Measurements from ENCODE around the gene ZNF532.
"Not testable (repeated sequence)": the region's sequence is repeated elsewhere in the genome, so short reads cannot be mapped to it uniquely, and the experiment has no call there.

The ZNF532 gene

DNA sequence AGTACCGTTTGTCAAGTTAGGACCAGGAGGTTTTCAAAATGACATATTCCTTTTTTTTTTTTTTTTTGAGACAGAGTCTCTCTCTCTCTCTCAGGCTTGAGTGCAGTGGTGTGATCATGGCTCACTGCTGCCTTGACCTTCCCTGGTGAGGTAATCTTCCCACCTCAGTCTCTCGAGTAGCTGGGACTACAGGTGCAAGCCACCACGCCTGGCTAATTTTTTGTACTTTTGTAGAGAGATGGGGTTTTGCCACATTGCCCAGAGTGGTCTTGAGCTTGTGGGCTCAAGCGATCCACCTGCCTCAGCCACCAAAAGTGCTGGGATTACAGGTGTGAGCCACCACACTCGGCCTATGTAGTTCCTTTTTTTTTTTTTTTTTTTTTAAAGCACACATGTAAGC lies 147.1 kb downstream of the ZNF532 start:
- DNase-seq: no peak

DNA sequence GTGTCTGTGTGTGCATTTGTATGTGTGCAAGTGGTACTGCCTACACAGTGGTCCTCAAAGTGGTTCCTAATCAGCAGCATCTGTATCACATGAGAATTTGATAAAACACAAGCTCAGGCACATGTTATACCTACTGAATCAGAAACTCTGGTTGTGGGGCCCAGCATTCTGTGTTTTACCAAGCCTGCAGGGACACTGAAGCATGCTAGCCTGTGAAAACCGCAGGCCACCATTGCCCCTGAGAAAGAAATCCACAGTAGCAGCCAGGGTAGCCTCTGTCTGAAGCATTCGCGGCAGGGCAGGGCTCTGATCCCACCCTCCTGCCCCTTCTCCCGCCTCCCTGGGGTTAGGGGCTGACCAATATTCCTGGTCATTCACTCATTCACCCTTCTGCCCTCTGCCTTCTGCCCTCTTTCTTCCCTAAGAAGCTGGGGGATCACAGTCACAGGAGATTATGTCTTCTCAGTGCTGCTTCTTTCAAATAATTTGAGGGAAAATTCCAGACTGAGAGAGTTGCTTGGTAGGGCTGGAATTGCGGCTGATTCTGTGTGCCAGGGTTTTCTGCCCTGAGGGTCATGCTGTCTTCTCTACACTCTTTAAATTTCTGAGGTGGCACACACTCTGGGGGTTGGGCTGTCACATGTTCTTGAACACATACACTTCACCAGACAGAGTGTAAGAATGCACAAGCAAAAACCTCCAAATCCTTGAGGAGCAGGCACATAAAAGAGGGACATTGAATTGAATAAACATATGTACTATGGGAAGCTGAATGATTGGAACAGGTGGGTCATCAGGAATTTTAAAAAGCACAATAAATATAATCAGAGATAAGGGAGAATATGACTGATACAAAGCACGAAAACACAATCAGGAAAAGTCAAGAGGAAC lies 148.4 kb downstream of the ZNF532 start:
- DNase-seq: no peak

DNA sequence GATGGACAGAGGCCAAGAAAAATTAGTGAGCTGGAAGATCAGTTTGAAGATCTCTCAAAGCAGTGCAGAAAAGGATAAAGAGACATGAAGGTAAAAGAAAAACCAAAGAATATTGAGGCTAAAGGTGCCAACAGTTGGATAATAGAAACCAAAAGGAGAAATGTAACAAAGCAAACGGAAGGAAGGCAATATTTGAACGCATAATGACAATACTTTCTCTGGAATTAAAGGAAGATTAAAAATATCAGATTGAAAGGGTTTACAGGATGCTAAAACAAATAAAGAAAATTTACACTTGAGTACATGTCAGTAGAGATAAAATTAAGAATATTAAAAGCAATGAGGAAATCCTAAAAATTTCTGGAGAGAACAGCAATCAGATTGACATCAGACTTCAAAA lies 149.1 kb downstream of the ZNF532 start:
- no peak for DNase-seq

DNA sequence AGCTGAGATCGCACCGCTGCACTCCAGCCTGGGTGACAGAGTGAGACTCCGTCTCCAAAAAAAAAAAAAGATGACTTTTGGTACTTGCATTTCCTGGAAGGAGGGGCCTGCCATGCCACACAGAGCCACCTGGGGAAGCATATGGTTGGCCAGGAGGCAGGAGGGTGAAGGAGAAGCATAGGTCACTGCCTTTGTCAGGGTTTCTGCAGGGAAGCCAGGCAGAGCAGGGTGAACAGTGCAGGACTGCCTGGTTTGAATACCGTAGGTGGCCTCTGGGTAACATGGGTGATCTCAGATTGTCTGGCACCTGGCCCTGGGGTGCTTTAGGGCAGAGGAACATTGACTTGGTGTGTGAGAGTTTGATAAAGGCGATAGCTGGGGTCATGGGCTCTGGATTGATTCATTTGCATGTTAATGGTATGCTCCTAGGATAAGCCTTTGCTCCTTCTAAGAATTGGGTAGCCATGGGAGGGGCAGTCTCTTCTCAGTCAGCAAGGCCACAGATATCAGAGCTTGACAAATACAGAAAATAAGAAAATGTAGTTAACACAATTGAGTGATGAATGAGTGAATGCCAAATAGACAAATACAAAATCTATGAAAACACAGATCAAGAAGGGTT lies 151.0 kb downstream of the ZNF532 start:
- DNase-seq: no peak

DNA sequence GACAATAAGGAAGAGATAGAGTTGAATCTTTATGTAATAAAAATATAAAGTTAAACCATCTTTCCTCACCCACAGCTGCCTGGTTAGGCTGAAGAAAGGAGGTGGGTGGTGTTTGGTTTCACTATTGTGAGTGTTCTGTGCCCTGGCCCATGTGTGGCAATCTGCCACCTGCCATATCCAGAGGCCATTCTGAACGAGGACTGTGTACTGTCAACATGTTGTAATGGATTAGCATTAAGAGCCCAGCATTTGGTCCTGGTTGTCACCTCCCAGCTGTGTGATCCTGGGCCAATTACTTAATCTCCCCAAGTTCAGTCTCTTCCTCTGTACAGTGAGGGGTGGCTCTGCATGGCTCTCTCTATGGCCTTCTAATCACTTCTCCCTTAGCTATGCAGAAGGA lies 156.8 kb downstream of the ZNF532 start:
- no peak for DNase-seq

DNA sequence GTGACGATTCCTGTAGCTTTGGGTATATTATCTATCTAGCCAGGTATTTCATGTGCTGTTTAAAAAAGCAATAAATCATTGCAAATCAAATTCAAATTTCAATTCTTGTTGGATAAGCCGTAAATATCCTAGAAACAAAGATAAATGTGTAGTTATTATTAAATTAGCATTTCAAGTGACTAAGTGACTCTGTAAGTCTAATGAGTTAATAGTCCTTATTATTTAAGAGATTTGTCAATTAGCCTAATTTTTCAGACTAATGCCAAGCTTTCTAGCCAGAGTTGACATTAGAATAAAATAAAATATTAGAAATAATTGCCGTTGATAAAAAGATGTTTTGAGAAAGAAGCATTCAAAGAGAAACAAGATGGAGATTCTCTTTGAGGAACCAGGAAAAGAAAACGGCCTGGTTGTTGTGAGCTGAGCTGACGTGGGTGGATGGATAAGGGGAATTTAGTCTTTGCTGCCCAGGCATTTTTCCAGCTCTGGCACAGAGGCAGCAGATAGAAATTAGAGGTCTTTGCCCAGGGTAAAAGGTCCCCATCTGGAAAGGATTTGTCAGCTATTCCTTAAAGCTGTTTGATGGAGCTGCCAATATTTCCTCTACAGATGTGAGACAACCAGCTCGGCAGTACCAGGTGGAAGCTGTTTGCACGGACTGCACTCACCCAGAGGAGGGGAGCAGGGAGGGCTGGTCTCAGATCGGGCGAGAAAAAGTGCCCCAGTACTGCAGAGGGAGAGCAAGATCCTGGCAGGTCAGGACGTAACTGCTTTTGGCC lies 157.7 kb downstream of the ZNF532 start:
- DNase-seq: no peak

DNA sequence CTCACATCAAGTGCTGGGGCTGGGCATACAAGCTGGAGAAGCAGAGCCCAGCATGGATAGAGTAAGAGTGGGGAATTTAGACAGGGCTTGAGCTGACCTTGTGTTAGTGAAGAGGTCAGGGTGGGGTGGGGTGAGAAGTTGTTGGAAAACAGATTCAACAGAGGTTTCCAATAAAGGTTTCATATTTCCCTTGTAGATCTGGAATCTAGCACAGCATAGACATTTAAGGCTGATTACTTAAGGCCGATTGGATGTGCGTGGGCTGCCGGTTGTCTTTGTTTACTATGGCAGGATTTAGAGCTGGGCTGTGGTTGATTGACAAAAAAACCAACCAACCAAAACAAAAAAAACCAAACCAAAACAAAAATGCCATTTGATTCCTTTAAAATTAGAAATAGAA lies 160.2 kb downstream of the ZNF532 start:
- no peak for DNase-seq

DNA sequence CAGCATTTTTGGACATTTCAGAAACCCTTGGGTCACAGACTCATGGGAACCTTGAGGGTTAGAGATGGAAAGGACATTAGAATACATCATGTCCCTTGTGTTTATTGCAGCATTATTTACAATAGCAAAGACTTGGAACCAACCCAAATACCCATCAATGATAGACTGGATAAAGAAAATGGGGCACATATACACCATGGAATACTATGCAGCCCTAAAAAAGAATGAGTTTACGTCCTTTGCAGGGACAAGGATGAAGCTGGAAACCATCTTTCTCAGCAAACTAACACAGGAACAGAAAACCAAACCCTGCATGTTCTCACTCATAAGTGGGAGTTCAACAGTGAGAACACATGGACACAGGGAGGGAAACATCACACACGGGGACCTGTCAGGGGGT lies 160.9 kb downstream of the ZNF532 start:
- not testable (repeated sequence) for DNase-seq

DNA sequence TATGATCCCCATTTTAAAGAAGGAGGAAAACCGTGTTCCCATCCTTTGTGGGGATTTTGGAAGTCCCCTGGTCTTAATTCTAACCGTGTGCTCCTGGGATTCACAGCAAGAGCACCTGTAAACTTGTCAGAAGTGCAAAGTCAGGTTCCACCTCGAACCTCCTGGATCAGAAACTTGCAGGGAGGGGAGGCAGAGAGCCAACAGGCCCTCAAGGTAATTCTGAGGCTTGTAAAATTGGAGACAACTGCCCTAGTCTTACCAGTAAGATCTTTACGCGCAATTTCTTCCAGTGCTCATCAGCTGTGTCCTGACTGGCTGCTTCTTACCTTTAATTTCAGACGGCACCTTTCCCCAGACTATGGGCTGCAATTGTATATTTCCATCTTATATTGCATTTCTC lies 161.7 kb downstream of the ZNF532 start:
- DNase-seq: no peak

DNA sequence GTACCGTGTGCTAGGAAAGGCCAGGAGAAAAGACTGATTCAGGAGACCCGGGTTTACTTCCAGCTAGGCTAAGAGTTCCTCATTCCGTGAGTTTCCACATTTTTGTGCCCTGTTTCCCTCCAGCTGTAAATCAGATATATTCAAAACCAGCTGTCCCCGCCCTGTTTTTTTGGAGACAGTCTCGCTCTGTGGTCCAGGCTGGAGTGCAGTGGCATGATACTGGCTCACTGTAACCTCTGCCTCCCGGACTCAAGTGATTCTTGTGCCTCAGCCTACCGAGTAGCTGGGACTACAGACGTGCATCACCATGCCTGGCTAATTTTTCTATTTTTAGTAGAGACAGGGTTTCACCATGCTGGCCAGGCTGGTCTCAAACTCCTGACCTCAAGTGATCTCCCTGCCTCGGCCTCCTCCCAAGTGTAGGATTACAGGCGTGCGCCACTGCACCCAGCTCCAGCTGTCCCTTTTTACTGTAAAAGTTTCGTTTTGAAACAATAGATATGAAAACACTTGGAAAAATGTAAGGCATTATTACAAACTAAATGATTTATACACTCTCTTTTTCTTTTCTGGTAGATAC lies 162.2 kb downstream of the ZNF532 start:
- DNase-seq: no peak

DNA sequence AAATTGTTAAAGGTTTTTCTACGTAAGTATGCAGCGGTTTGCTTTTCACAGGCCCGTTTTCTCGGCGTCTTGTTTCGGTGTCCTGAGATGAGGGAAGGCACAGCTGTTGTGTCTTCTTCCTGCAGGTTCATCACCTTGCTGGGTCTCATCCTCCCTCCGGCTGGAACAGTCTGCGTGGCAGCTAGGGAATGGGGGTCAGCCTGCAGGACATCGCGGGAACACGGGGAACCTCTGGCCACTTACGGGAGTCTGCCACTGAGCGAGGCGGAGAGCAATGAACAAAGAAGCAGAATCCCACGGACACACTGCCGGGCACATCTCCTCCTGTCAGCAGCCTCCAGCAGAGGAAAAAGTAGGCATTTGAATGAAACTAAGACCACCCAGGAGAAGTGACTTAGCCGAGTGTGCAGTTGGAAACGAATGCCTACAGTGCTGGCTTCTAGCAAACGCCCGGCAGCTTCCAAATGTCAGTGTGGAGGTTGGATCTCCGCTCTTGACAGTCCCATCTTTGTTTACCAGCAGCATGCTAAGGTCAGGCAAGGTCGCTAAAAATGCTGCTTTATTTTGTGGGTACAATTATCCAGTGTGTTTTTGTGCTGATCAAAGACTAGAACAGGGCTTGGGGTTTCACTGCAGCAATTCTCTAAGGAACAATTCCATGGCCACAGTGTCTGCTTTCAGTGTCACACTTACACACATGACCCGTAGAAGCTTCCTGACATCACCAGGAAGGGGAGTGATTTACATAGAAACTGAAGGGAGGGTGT lies 165.2 kb downstream of the ZNF532 start:
- no peak for DNase-seq

DNA sequence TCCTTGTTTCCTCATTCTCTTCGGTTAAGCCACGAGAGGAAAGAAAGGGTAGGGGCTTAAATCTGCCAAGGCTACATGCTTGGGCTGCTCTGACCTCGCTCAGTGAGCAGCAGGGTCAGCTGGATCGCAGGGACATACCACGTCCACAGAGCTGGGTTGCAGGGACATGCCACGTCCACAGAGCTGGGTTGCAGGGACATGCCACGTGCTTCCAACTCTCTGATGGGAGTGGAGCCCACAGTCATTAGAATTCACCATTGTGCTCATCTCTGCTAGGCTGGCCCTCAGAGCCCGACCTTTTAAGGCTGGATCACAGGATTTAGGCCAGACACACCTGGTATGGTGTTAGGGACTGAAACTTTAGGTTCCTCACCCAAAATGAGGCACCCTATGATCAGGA lies 167.6 kb downstream of the ZNF532 start:
- DNase-seq: no peak

DNA sequence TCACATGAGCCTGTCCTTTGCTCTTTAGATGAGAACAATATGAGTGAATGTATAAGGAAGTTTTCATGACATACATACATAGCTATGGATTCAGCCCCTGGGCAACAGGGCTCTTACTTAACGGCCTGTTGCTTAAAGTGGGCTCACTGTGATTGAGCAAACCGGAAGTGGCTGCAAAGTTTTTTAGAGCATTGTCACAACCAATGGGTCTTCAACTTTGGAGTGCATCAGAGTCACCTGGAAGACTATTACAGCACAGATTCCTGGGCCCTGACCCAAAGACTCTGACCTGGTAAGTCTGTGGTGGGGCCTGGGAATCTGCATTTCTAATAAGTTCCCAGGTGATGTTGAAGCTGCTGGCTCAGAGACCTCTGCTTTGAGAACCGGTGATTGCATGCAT lies 168.7 kb downstream of the ZNF532 start:
- DNase-seq: no peak

DNA sequence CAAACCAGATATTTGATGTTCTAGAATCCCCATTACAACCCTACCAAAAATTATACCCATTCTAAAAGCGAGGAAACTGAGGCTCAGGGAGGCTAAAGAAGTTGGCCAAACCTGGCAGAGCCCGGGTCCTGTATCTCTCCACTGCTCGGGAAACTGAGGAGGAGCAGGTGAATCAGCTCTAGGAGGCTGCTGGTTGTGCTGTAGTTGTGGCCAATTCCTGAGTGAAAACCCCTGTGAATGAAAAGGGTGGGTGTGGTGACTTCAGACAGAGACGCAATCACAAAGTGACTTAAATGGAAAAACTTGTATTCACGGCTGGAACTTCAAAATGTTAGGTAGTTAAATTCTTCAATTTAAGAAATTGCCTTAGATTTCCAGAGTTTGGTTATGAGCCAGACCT lies 169.3 kb downstream of the ZNF532 start:
- DNase-seq: no peak

DNA sequence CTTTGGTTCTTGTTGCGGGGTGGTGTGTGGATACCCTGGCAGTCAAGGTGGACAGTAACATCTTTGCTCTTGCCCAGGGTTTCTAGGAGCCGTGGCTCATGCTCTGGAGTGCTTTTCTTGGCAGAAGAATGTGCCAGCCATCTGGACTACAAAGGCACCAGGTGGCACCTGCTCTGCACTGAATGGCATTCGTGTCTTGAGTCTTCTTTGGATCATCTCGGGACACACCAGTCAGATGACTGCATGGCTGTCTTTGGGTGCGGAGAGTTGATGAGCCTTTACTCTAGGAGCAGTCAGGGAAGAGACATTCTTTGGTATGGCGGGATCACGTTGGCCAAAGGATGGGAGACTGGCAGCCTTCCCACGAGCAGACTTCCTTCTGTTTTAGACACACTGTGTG lies 170.9 kb downstream of the ZNF532 start:
- DNase-seq: no peak
